GM10266 (cell line): ENCODE results near the gene ACP1.

Experiments used
- DNase-seq: peaks from one replicate; pipeline ENCODE4 v3.0.0; 2012; ENCODE audit errors: extremely low spot score
- TF ChIP-seq, protein P1 (sequence below): IDR thresholded peaks from 2 replicates; pipeline ENCODE4 v1.5.1; 2012; ENCODE audit warnings: mild to moderate bottlenecking, low read depth; ENCODE audit not compliant: control insufficient read depth, insufficient read depth; ENCODE audit errors: missing control alignments

Gene ACP1

DNA sequence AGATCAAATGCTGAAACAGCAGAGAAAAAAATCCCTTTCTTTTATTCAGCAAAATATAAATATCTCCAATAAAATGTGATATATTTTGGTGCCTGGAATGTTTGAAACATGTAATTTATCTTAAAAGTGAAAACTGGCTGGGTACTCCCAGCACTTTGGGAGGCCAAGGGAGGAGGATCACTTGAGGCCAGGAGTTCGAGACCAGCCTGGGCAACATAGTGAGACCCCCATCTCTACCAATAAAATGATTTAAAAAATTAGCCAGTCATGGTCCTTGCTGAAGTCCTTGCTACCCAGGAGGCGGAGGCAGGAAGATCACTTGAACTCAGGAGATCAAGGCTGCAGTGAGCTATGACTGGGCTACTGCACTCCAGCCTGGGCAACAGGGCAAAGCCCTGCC lies 9.6 kb upstream of the ACP1 start:
- DNase-seq = no peak
- TF ChIP-seq, protein P1, sequence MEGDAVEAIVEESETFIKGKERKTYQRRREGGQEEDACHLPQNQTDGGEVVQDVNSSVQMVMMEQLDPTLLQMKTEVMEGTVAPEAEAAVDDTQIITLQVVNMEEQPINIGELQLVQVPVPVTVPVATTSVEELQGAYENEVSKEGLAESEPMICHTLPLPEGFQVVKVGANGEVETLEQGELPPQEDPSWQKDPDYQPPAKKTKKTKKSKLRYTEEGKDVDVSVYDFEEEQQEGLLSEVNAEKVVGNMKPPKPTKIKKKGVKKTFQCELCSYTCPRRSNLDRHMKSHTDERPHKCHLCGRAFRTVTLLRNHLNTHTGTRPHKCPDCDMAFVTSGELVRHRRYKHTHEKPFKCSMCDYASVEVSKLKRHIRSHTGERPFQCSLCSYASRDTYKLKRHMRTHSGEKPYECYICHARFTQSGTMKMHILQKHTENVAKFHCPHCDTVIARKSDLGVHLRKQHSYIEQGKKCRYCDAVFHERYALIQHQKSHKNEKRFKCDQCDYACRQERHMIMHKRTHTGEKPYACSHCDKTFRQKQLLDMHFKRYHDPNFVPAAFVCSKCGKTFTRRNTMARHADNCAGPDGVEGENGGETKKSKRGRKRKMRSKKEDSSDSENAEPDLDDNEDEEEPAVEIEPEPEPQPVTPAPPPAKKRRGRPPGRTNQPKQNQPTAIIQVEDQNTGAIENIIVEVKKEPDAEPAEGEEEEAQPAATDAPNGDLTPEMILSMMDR = no peak

DNA sequence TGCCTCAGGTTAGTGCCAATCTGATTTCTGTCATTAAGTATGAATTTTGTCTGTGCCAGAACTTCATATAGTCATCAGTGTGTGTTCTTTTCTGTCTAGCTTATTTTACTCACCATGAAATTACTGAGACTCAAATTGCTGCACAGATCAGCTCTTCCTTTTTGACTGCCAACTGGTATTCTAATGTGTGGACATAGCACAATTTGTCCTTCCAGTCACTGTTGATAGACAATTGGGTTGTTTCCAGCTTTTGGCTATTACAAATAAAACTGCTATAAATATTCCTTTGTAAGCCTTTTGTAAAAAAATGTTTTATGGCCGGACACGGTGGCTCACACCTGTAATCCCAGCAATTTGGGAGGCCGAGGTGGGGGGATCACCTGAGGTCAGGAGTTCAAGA lies 8.7 kb upstream of the ACP1 start:
- no peak for DNase-seq
- TF ChIP-seq, protein P1 = no peak

DNA sequence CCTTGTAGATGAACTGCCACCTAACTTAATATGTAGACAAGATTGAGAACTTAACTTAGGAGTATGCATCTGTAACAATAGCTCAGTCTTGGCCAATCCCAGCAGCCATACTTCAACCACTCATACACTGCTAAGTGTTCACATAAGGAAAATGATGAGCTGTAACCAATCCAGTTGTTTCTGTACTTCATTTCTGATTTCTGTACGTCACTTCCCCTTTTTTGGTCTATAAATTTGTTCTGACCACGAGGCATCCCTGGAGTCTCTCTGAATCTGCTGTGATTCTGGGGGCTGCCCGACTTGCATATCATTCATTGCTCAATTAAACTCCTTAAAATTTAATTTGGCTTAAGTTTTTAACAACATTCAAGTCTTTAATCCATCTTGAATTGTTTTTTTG lies 7.3 kb upstream of the ACP1 start:
- TF ChIP-seq, protein P1 = no peak
- no peak for DNase-seq

DNA sequence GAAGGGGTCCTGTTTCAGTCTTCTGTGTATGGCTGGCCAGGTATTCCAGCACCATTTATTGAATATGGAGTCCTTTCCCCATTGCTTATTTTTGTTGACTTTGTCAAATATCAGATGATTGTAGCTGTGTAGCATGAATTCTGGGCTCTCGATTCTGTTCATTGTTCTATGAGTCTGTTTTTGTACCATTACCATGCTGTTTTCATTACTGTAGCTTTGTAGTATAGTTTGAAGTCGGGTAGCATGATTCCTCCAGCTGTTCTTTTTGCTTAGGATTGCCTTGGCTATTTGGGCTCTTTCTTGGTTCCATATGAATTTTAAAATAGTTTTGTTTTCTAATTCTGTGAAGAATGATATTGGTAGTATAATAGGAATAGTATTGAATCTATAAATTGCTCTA lies 6.9 kb upstream of the ACP1 start:
- no peak for DNase-seq
- TF ChIP-seq, protein P1 = no peak

DNA sequence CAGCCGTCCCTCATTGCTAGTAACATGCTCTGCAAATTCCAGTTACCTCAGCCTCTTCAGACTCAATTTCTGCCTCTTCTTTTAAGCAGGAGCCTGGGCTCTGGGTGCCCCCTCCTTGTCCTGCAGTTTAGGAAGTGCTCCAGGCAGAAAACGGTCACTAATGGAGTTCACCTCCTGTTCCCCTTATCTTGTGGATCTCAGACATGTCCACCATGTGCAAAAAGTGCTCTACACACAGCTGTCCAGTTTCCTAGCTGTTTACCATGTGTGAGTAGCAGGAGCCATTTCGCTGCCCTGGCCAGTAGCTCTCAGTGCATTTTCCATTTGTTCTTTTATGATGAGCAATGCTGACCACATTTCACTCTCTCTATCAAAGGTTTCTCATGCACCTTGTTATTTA lies 5.8 kb upstream of the ACP1 start:
- no peak for DNase-seq
- TF ChIP-seq, protein P1 = no peak

DNA sequence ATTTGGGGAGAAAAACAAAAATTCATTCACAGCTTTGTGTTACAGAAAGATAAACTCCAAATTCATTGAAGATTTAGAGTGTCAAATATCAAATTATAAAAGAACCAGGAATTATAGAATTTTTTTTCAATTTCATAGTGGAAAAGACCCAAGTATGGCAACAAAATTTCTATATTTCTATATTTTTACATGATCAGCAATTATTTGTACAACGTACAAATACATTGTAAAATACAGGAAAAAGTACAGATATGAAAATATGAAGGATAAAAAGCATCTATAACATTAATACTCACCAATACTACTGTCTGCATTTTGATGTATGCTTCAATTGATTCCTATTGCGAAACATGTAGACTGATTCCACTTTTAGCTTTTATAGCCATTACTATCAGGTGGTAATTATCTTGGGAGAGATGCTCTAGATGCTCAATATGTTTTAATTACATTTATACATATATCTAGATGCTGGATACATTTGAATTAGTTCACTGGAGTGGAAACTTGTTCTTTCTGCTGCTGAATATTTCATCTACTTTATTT lies 4.9 kb upstream of the ACP1 start:
- TF ChIP-seq, protein P1 = no peak
- no peak for DNase-seq

DNA sequence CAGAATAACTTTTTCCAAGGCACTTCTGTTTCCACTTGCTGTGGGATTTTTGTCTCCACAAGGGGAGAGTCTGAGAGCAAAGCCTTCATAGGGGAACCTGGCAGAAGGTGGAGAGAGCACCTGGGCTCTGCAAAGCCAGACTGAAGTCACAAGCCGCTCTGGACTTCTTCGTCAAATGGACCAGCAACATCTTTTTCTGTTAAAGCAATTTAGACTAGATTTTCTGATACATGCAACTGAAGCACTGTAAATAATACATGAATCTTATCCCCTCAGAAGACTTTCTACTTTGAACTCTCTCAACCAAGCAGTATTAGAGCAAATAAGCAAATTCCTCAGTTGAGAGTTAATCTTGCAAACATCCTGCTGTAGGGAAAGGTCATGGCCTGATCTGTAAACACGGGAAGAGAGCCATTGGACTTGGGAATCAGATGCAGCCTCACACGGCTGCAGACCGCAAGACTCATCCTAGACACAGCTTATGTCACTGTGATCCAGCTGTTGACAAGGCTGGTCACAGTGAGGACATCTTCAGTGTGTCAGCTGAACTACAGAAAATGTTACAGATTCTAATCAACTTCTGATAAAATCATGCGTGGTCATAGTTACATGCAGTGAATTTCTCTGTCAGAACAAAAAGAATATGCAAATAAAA lies 4.1 kb upstream of the ACP1 start:
- no peak for DNase-seq
- TF ChIP-seq, protein P1 = no peak
